Activated T-cell treated with anti-CD3 and anti-CD28 coated beads, Interleukin-2, amount 50 U/mL, for 4 hours (primary cell): ENCODE results near the gene GNG4. TPM values are rescaled to one million over a fixed set of nuclear protein-coding genes. Genes with fewer than 3 reads are reported as not detected.
A peak's percentile ranks its signal among the peaks of the same experiment; 100 is the strongest.

Experiments
- ATAC-seq, 2 donors: fragments of 200-7000 bp; cut with Tn5 transposase; one replicate each; pipeline ENCODE4 v1.10.0; 2021
- DNase-seq: peaks from one replicate; pipeline ENCODE4 v3.0.0-alpha.2; 2020
- H3K27me3 Mint-ChIP-seq: one replicate; pipeline ENCODE4 v1.8.0; 2021; ENCODE audit warnings: low read depth, mixed read lengths
- H3K36me3 Mint-ChIP-seq: one replicate; pipeline ENCODE4 v1.8.0; 2022; ENCODE audit warnings: mixed read lengths; ENCODE audit not compliant: insufficient read depth
- H3K4me1 Mint-ChIP-seq: one replicate; pipeline ENCODE4 v1.8.0; 2021; ENCODE audit warnings: low read depth, mixed read lengths
- H3K4me3 Mint-ChIP-seq: one replicate; pipeline ENCODE4 v1.8.0; 2021; ENCODE audit warnings: mild to moderate bottlenecking, moderate library complexity, mixed read lengths
- H3K9me3 Mint-ChIP-seq: one replicate; pipeline ENCODE4 v1.8.0; 2021; ENCODE audit warnings: mixed read lengths
- total RNA-seq, 3 donors: library from RNA; stranded (reverse); gene quantifications; one replicate each; pipeline ENCODE4 v1.2.1, GENCODE V29; 2021

GNG4 gene
- total RNA-seq, 3 donors from 2014 or later: 0.26 to 1.4 (median 0.58) TPM

DNA sequence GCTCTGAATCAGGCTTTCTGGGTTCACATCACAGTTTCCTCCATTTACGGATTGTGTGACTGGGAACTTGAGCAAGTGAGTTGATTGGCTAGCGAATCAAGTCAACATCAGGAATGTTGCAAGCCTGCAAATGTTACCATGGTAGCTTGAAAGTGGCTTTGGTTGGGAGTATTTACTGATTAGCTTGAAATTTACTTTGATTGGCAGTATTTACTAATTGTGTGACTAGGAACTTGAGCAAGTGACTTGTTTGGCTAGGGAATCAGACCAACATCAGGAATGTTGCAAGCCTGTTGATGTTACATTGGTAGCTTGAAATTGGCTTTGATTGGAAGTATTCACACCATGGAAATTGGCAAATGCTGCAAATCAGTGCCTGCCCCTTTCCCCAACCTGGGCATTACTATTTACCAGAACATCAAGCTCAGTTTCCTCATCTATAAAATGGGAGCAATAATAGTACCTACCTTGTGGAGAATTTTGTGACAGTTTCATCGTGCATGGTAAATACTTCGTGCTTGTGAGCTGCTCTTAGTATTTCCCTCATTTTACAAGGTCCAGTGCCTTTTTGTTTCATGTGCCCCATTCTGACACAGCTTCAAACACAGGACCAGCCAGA lies 122.3 kb downstream of the GNG4 start:
- Mint-ChIP-seq H3K4me3 (no peak overlapping the region), H3K36me3 (no peaks in the 10 kb centered on the region), H3K27me3 (no peaks in the 10 kb centered on the region), H3K4me1 (no peaks in the 10 kb centered on the region), H3K9me3 (no peaks in the 10 kb centered on the region)
- no peak for ATAC-seq
- no peak for DNase-seq

DNA sequence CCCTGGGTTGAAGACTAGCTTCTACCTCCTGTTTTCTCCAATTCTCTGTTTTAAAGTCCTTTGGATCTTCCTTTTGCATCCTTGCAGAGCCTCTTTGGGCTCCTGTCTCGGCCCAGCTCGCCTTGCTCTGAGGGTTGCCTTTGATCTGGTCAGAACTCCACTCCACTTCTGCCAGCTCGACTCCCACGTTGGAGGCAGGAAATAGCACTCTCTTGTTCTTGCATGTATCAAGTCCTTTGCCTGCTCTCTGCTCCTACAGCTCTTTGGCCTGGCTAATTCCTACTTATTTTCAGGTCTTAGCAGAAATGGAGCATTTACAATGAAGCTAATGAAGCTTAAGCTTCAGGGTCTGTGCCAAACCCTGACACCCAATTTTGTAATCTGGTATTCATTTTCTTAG lies 124.3 kb downstream of the GNG4 start:
- Mint-ChIP-seq H3K9me3 (no peaks in the 10 kb centered on the region), H3K4me3 (no peak overlapping the region), H3K4me1 (no peaks in the 10 kb centered on the region), H3K36me3 (no peaks in the 10 kb centered on the region), H3K27me3 (peaks cover 2% of the 10 kb centered on the region)
- DNase-seq: no peak
- no peak for ATAC-seq

DNA sequence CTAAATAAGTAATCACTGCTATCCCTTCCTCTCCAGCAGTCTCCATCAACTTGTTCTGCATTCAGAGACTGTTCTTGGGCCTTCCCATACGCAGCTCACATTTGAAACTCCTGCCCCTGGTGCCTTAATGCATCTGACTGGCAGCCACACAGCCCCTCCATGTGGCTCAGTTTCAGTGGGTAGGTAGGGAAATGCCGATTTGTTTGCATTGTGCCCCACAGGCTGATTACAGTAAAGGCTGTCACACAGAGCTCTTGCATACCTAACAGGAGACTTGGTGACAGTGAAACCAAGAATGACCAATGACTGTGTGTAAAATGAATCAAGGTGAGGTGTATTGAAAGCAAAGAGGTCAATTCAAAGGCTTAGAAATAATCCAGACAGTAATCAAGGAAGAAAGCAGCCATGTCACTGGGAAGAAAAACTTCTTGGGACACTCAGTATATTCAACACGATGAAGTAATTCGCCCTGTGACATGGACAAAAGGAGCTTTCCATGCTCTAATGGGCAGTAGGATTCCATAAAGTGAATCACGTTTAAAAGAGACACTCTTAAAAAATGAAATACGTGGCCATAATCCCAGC lies 132.6 kb downstream of the GNG4 start:
- Mint-ChIP-seq H3K4me1 (no peaks in the 10 kb centered on the region), H3K36me3 (no peaks in the 10 kb centered on the region), H3K27me3 (peaks cover 3% of the 10 kb centered on the region), H3K4me3 (no peak overlapping the region), H3K9me3 (no peaks in the 10 kb centered on the region)
- no peak for DNase-seq
- no peak for ATAC-seq

DNA sequence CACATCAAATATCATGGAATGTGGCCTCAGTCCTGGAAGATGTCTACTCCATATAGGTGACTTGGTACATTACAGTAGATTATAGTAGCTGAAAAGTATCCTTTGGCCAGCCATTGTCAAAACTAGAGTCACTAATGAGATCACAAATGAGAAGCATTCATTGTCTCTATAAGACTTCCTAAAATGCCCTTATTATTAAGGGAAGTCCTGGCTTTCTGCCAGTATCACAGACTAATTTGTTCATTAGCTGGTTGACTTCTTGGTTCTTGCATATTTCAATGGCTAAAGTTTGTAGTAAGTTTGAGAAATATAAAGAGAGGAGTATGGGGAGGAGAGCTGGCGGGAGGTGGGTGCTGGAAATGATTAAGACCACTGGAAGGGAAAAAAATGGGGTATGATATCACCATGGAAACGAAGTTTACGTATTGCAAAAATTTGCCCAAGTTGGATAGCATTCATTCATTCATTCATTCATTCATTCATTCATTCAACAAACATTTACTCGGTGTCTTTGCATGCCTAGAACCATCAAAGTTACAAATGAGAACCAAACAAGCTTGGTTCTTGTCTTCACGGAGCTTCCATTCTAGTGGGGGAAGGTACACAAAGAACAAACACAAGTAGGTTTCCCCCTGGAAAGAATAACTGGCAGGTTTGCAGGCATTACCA lies 133.6 kb downstream of the GNG4 start:
- no peaks in the 10 kb centered on the region for H3K9me3 Mint-ChIP-seq
- DNase-seq (no peak), ATAC-seq (no peak)
- peaks cover 3% of the 10 kb centered on the region for H3K27me3 Mint-ChIP-seq
- H3K4me3 Mint-ChIP-seq: no peak overlapping the region
- H3K4me1 Mint-ChIP-seq: no peaks in the 10 kb centered on the region
- H3K36me3 Mint-ChIP-seq: no peaks in the 10 kb centered on the region

DNA sequence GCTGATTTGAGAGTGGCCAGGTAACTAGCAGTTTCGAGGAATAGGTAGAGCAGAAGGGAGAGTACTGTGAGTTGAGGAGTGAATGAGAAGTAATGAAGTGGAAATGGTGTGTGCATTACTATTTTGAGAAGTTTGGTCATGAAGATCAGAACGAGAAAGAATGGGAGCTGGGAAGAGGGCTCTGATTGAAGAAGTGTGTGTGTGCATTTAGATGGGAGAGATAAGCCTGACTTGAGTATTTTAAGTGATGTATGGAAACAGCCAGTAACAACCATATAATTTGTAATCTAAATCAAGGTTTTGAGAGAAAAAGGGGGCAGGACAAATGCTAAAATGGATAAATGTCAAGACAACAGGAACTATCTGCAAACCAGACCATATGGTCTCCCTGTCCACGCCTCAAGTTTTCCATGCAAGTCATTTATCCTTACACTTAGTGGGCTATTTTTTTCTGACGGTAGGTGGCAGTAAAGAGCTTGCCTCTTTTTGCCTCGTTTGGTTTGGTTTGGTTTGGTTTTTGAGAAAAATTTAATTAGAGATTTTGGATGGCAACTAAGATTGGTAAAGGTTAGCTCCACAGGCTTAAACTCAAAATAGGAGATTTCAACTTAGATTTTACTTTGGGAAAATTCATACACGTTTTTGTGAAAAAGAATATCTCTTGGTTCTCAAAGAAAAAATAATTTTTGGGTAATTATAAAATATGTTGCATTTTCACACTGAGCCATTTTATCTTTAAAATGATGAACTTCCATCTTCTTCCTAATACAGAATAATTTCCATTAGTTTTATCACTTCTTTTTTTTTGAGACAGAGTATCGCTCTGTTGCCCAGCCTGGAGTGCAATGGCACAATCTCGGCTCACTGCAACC lies 135.9 kb downstream of the GNG4 start:
- Mint-ChIP-seq H3K4me3 (no peak overlapping the region), H3K36me3 (no peaks in the 10 kb centered on the region), H3K4me1 (no peaks in the 10 kb centered on the region), H3K27me3 (peaks cover 2% of the 10 kb centered on the region), H3K9me3 (no peaks in the 10 kb centered on the region)
- ATAC-seq: peak in 1 of 2 donors; percentile 48
- DNase-seq: peak; percentile 10

DNA sequence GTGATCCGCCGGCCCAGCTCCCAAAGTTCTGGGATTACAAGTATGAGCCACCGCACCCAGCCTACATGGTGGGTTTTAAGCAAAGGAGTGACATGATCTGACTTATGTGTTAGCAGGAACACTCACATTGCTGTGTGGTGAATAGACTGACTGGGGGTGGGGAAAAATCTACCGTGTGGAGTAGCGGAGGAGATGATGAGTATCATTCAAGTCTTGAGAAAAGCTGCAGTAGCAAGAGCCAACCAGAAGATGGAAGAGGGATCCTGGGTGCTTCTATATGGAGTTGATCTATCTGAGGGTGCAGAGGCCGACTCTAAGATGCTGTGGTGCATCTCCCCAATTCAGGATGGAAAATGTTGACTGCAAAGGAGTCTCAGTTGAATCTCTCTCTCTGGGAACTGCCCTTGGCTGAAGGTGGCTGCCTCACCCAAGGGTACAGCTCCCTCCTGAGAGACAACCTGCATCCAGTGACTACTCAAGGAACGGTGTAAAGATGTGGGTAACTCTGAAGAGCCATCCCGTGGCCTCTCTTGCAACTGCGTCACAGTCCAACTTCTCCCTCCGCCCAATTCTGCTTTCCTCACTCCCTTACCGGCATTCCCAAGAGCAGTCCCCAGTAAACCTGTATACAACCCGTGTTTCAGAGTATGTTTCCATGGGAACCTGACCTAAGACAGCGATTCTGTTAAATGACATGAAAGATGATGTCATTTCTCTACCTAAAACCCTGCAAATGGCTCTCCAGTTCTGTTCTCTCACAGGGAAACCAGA lies 137.9 kb downstream of the GNG4 start:
- Mint-ChIP-seq H3K4me1 (no peaks in the 10 kb centered on the region), H3K36me3 (no peaks in the 10 kb centered on the region), H3K4me3 (no peak overlapping the region), H3K9me3 (no peaks in the 10 kb centered on the region), H3K27me3 (peaks cover 2% of the 10 kb centered on the region)
- ATAC-seq (no peak), DNase-seq (no peak)

DNA sequence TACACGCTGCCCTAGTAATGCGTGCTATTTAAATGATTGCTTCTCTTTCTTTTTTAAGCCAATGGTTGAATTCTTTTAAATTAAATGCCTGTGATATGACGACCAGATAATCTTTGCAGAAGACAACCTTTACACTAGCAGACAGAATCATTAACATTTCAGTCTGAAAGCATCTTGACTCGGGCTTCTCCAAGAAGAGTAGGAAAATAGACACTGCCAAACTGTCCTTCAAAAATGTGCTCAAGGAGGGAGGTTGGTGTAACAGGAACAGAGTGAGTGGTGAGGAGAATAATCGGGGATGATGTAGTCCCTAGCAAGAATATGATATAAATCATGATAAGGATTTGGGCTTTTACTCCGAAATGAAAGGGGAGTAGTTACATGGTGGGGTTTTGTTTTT lies 138.8 kb downstream of the GNG4 start:
- no peak for DNase-seq
- ATAC-seq: no peak
- peaks cover 2% of the 10 kb centered on the region for H3K27me3 Mint-ChIP-seq

DNA sequence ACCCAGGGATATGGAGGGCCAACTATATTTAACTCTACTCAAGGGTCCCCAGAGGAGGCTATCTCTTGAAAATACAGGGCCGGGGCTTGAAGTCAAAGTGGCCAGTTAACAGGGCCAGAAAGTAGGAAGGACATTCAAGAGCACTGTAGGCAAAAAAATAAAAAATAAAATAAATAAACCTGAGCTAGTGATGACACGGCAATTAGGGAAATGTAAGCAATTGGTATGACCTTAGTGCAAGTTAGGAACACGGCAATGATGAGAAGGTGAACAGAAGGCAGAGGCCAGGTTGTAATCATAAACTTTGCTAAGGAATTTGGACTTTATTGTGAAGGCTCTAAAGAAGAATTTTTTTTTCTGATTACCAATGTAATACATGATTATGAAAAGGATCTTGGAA lies 142.0 kb downstream of the GNG4 start:
- Mint-ChIP-seq H3K9me3 (no peaks in the 10 kb centered on the region), H3K36me3 (no peaks in the 10 kb centered on the region), H3K27me3 (no peaks in the 10 kb centered on the region), H3K4me1 (peaks cover 14% of the 10 kb centered on the region), H3K4me3 (no peak overlapping the region)
- ATAC-seq: no peak
- DNase-seq: no peak

More for the DNA sequence above, 138.8 kb downstream of the GNG4 start:
- peaks cover 5% of the 10 kb centered on the region for H3K4me1 Mint-ChIP-seq
- H3K36me3 Mint-ChIP-seq: no peaks in the 10 kb centered on the region
- H3K9me3 Mint-ChIP-seq: no peaks in the 10 kb centered on the region
- H3K4me3 Mint-ChIP-seq: no peak overlapping the region

DNA sequence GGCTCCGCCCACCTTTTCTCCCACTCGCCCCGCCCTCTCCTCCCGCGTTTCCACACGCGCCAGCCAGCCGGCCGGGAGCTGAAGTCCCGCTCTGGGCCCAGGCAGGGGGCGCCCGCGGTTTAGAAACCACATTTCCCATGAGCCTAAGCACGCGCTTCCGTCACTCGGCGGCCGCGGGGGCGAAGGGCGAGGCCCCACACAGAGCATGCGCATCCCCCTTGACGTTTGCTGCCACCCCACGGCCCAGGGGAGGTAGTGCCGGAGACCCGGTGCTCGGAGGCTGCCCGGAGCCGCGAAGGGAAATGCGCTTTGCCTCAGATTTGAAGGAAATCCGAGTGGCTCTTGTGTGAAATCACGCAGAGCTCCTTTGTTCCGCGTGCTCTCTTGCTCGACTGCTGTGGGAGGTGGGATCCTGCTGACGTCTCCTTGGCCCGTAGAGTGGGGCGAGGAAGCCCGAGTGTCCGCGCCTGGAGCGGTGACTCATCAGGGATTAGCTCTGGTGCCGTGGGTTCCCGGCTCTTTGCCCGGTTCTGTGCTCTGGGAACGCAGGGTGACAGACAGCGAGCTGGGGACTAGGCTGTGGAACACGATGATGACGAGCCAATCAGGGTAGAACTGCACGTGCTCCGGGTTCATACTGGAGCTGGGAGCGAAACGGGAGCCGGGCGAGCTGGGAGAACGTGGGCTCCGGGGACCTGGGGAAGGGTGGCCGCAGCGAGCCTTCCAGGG lies 144.9 kb downstream of the GNG4 start:
- peak; percentile 84 to 86 for ATAC-seq
- peak overlapping the region; percentile 90 for H3K4me3 Mint-ChIP-seq
- H3K4me1 Mint-ChIP-seq: peaks cover 20% of the 10 kb centered on the region
- no peaks in the 10 kb centered on the region for H3K36me3 Mint-ChIP-seq
- H3K27me3 Mint-ChIP-seq: no peaks in the 10 kb centered on the region
- no peaks in the 10 kb centered on the region for H3K9me3 Mint-ChIP-seq
- peak; percentile 98 for DNase-seq

DNA sequence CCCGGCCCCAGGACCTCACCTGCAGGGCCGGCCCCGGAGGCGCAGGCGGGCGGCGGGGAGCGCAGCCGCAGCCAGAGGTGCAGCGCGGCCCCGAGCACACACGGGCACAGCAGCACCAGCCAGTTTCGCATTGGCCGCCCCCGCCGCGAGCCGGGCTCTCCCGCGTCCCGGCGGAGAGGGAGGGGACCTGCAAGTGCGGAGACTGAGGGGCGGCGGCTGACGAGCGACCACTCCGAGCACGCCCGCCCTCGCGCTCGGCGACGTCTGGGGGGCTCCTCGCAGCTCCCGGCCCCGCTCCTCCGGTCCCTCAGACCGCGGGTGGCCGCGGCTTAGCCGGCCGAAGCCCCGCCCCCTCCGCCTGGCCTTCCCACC lies 145.5 kb downstream of the GNG4 start, which contains the start of gene B3GALNT2:
B3GALNT2 (minus strand) TSS at position 331 of the 372 bp plus-strand sequence; CDS start at position 131, 200 bp downstream.
- Mint-ChIP-seq H3K9me3 (no peaks in the 10 kb centered on the region), H3K4me1 (peaks cover 20% of the 10 kb centered on the region), H3K27me3 (no peaks in the 10 kb centered on the region), H3K4me3 (peak within 1 kb of the TSS; percentile 92), H3K36me3 (no peaks in the 10 kb centered on the region)
- DNase-seq (no peak), ATAC-seq (peak; percentile 68 to 69)

DNA sequence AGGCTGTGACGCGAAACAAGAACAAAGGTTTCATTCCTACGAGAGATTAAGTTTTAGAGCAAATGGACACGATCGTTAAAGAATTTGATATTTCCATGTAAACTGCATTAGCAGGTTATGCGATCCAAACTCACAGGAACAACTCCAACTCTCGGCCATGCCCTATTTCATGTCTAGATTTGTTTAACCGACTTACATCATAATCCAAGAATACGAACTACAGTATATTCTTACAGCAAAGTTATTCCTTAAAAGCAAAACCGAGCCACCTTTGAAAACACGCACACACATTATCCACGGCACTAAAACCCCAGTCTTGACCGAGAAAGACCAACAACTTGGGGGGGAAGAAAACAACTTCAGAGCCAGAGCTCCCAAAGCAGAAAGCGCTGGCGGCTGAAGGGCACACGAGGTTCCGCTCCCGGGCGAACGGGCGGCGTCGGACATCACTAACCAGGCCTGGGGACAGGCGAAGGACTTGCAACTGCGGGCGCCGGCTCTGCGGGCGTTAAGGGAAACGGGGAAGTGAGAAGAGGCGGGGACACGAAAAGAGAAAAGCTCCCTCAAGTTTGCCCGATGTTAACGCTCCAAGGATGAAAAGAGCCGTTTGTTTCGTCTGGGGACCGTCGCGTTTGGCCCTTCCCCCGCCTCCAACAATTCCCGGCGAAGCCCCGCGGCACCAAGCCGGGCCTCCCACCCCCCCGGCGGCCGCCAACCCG lies 146.0 kb downstream of the GNG4 start:
- Mint-ChIP-seq H3K36me3 (no peaks in the 10 kb centered on the region), H3K4me3 (peak overlapping the region; percentile 92), H3K9me3 (no peaks in the 10 kb centered on the region), H3K27me3 (no peaks in the 10 kb centered on the region), H3K4me1 (peaks cover 20% of the 10 kb centered on the region)
- ATAC-seq (no peak), DNase-seq (peak; percentile 10)

DNA sequence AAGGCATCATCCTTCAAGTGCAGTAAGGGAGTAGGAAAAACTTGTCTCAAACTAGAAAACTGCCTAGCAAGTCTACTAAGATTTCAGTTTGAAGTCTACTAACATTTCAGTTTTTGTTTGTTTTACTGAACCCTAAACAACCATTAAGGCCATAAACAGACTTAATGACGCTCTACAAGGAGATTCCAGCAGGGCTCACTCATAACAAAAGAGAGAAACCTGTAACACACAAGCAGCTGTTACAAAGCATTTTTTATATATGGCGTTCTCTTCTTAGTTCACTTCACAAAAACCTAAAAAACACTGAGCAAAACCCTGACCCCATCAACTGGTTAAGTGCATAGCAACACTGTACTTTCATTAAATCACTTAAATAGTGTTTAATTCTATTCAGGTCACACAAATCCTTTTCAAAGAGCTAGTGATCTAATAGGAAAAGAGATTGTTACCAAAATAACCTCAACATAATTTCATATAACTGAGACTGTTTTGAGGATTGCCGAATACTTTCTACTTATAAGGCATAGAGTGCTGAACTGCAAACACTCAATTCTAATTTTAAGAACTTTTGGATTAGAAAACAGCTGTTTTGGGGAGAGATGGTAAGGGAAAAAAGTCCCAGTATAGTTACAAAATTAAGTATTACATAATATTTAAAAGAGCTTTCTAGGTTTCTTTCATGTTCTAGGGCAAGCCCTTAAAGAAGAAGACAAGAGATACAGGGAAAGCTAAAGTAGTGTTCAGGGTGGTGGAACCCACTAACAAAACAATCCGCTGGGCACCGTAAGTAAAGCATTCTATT lies 146.8 kb downstream of the GNG4 start:
- H3K9me3 Mint-ChIP-seq: no peaks in the 10 kb centered on the region
- ATAC-seq (no peak), DNase-seq (no peak)
- no peaks in the 10 kb centered on the region for H3K36me3 Mint-ChIP-seq
- H3K4me3 Mint-ChIP-seq: peak overlapping the region; percentile 92
- H3K4me1 Mint-ChIP-seq: peaks cover 20% of the 10 kb centered on the region
- H3K27me3 Mint-ChIP-seq: no peaks in the 10 kb centered on the region
